SU-DHL-6 (cell line): ENCODE data around the gene PIP5K1B.

Experiments used
- H2AFZ ChIP-seq: fragments of 200-600 bp; sonication (generic); 2 replicates; pipeline ENCODE4 v1.6.1; 2014; ENCODE audit warnings: low read depth, mild to moderate bottlenecking, moderate library complexity, mixed read lengths, antibody characterized with exemption, low read length; ENCODE audit not compliant: severe bottlenecking
- H3F3A ChIP-seq: fragments of 200-600 bp; shearing (Covaris generic); 2 replicates; pipeline ENCODE4 v1.6.0; 2016; ENCODE audit warnings: antibody characterized with exemption, mild to moderate bottlenecking; ENCODE audit not compliant: insufficient read depth
- H3K27ac ChIP-seq: fragments of 200-600 bp; sonication (generic); 2 replicates; pipeline ENCODE4 v1.5.1; 2016; ENCODE audit warnings: low read depth, mild to moderate bottlenecking, low read length, moderate library complexity, mixed read lengths
- H3K27me3 ChIP-seq: fragments of 200-600 bp; sonication (generic), shearing (Covaris generic); 2 replicates; pipeline ENCODE4 v1.6.0; 2014; ENCODE audit warnings: mild to moderate bottlenecking, low read length
- H3K36me3 ChIP-seq: fragments of 200-600 bp; sonication (generic); 2 replicates; pipeline ENCODE4 v1.6.1; 2014; ENCODE audit warnings: mild to moderate bottlenecking, low read length, mixed read lengths
- H3K4me2 ChIP-seq: fragments of 300-600, 200-600 bp; shearing (Covaris generic), sonication (generic); 2 replicates; pipeline ENCODE4 v1.6.0; 2014; ENCODE audit warnings: low read length, low read depth, mild to moderate bottlenecking; ENCODE audit not compliant: poor library complexity, severe bottlenecking
- H3K4me3 ChIP-seq: fragments of 200-600 bp; sonication (generic); 2 replicates; pipeline ENCODE4 v1.5.1; 2014; ENCODE audit warnings: antibody characterized with exemption, low read length, mild to moderate bottlenecking, mixed read lengths; ENCODE audit not compliant: insufficient read depth, poor library complexity, severe bottlenecking
- H3K79me2 ChIP-seq: fragments of 200-600 bp; sonication (generic); 2 replicates; pipeline ENCODE4 v1.6.1; 2014; ENCODE audit warnings: mild to moderate bottlenecking, low read length, moderate library complexity; ENCODE audit not compliant: insufficient read depth
- H3K9ac ChIP-seq: fragments of 200-600 bp; sonication (generic); 2 replicates; pipeline ENCODE4 v1.7.0; 2014; ENCODE audit warnings: mild to moderate bottlenecking, low read length
- H3K9me2 ChIP-seq: fragments of 200-600 bp; sonication (generic); replicated peaks from 2 replicates; pipeline ENCODE4 v1.6.1; 2014; ENCODE audit warnings: low read length; ENCODE audit not compliant: insufficient read depth
- H3K9me3 ChIP-seq: fragments of 200-600 bp; sonication (generic); 2 replicates; pipeline ENCODE4 v1.6.1; 2014; ENCODE audit warnings: low read length, mixed read lengths; ENCODE audit not compliant: insufficient read depth
- H4K20me1 ChIP-seq: fragments of 200-600 bp; sonication (generic); 2 replicates; pipeline ENCODE4 v1.6.1; 2014; ENCODE audit warnings: low read depth, mild to moderate bottlenecking, antibody characterized with exemption, low read length, moderate library complexity, mixed read lengths
- EZH2phosphoT487 ChIP-seq: fragments of 200-600 bp; sonication (generic), shearing (Covaris generic); conservative IDR thresholded peaks from 2 replicates; pipeline ENCODE4 v1.6.1; 2018; ENCODE audit warnings: mild to moderate bottlenecking, antibody characterized with exemption, low read length, moderate library complexity, mixed read lengths
- TF ChIP-seq, protein P1 (sequence below): fragments of 200-600 bp; sonication (generic); IDR thresholded peaks from one replicate; pipeline ENCODE4 v1.5.1; 2017; ENCODE audit warnings: antibody characterized with exemption, mild to moderate bottlenecking, low read length, moderate library complexity; ENCODE audit not compliant: insufficient read depth, poor library complexity, severe bottlenecking

The PIP5K1B gene

DNA sequence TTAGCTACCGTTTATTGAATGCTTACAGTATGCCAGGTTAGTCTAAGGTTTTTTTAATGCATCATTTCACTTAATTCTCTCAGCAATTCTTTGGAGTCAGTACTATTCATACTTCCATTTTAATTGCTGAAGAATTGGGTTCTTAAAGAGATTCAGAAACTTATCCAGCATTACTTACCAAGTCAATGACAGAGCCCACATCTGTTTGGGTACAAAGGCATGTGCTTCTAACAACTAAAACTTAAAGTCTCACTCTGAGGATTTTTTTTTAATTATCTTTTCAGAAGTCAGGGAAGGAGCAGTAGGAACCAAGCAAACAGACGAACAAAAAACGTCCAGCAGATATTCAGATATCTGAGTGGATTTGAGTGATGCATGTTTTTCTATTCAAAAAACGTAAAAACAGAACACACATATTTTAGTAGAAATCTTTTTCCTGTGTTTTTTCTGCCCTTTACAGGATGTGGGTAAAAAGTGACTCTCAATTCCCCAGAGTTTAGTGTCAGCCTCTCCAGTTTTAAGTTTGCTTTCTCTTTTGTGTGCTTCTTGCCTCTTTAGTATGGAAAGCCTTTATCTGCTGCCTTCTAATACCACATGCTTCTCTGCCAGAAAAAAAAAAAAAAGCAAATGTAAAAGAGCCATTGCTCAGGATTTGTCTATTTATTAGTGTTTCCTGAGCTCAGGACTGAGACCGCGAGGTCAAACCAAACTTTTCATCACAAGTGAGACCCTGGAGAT is 190.9 kb downstream of the PIP5K1B start:
- Histone ChIP-seq H4K20me1 (no peaks in the 10 kb centered on the region), H3K4me2 (no peak overlapping the region), H3K27me3 (no peaks in the 10 kb centered on the region), H3K9ac (no peak overlapping the region), H3K27ac (no peak overlapping the region), H2AFZ (no peak overlapping the region), H3K9me3 (no peaks in the 10 kb centered on the region), H3K79me2 (no peaks in the 10 kb centered on the region), H3F3A (no peaks in the 10 kb centered on the region), H3K36me3 (no peaks in the 10 kb centered on the region), H3K9me2 (no peaks in the 10 kb centered on the region), H3K4me3 (no peak overlapping the region)
- TF ChIP-seq, protein P1, sequence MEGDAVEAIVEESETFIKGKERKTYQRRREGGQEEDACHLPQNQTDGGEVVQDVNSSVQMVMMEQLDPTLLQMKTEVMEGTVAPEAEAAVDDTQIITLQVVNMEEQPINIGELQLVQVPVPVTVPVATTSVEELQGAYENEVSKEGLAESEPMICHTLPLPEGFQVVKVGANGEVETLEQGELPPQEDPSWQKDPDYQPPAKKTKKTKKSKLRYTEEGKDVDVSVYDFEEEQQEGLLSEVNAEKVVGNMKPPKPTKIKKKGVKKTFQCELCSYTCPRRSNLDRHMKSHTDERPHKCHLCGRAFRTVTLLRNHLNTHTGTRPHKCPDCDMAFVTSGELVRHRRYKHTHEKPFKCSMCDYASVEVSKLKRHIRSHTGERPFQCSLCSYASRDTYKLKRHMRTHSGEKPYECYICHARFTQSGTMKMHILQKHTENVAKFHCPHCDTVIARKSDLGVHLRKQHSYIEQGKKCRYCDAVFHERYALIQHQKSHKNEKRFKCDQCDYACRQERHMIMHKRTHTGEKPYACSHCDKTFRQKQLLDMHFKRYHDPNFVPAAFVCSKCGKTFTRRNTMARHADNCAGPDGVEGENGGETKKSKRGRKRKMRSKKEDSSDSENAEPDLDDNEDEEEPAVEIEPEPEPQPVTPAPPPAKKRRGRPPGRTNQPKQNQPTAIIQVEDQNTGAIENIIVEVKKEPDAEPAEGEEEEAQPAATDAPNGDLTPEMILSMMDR: no peak
- TF ChIP-seq EZH2phosphoT487: no peak

DNA sequence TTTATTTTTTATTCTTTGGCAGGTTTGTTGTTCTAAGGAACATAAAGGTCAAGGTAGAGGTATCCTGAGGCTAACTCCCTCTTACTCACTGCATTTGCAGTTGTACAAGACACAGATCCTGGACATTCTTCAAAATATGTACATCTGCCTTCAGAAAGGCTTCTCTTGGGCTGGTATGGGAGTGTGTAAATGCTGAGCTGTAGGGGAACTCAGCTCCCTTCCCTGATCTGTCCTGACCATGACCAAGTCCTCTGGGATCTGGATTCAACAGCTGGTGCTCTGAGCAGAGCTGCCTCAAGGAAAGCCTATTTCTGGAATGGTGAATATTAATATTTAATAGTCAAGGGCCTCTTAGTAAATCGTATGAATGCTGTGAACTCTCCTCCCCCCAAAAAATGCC is 191.4 kb downstream of the PIP5K1B start:
- no peak overlapping the region for H2AFZ ChIP-seq
- no peak overlapping the region for H3K4me3 ChIP-seq
- no peak overlapping the region for H3K4me2 ChIP-seq
- no peaks in the 10 kb centered on the region for H3K9me2 ChIP-seq
- no peaks in the 10 kb centered on the region for H3K36me3 ChIP-seq
- no peak overlapping the region for H3K9ac ChIP-seq
- no peaks in the 10 kb centered on the region for H3F3A ChIP-seq
- H4K20me1 ChIP-seq: no peaks in the 10 kb centered on the region
- H3K9me3 ChIP-seq: no peaks in the 10 kb centered on the region
- no peaks in the 10 kb centered on the region for H3K27me3 ChIP-seq
- H3K79me2 ChIP-seq: no peaks in the 10 kb centered on the region
- no peak overlapping the region for H3K27ac ChIP-seq
- TF ChIP-seq, protein P1: no peak
- no peak for TF ChIP-seq EZH2phosphoT487

DNA sequence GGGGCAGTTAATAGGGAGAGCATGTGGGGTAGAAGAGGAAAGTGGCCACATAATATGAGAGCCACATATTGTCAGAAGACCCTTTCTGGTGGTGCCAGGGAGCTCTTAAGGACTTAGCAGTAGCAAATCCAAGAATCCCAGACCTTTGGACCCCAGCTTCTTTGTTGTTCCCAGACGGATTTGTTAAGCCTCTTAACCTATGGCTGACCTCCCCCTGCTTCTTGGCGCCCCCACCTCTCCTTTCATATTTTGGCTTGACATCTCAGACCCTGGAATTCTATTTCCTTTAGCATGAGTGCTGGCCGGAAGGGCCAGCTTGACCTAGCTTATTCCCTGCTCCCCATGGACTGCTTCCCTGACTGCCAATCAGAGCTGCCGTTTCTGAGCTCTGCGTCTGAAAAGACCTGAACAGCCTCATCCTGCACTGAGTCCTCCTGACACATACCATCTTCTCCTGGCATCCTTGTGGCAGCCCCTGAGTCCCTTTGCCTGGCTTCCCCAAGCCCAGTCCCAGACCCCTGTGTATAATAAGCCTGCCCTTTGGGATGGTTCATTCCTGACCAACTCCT is 192.6 kb downstream of the PIP5K1B start:
- Histone ChIP-seq H3K9ac (no peak overlapping the region), H3K36me3 (no peaks in the 10 kb centered on the region), H3K27ac (no peak overlapping the region), H3K4me2 (no peak overlapping the region), H3K79me2 (no peaks in the 10 kb centered on the region), H4K20me1 (no peaks in the 10 kb centered on the region), H3K27me3 (no peaks in the 10 kb centered on the region), H3F3A (no peaks in the 10 kb centered on the region), H3K9me3 (no peaks in the 10 kb centered on the region), H3K4me3 (no peak overlapping the region), H3K9me2 (no peaks in the 10 kb centered on the region), H2AFZ (no peak overlapping the region)
- TF ChIP-seq, protein P1: no peak
- no peak for TF ChIP-seq EZH2phosphoT487
